ENCODE data around the gene IRGQ.
"Not testable (repeated sequence)": the region's sequence is repeated elsewhere in the genome, so short reads cannot be mapped to it uniquely, and the experiment has no call there.

The IRGQ gene

GRCh38 chr19:43616954-43617353 is 21.0 kb upstream of the IRGQ start:
- DNase-seq (ENCODE audit: insufficient read length, low spot score) (no peak), FAIRE-seq (no peak)
- TF ChIP-seq POU2F2 (IDR thresholded peaks at IDR 0.05; ENCODE audit: low read depth, low read length) = no peak
- TF ChIP-seq TAF1 (IDR thresholded peaks at IDR 0.05; ENCODE audit: low read depth, low read length) = no peak
- TF ChIP-seq POLR2A (IDR thresholded peaks at IDR 0.05; ENCODE audit: low read depth, low read length) = no peak
- no peak for TF ChIP-seq PAX5 (IDR thresholded peaks at IDR 0.05; ENCODE audit: insufficient read depth, low read length, severe bottlenecking)
- no peak for TF ChIP-seq SPI1 (IDR thresholded peaks at IDR 0.05; ENCODE audit: low read depth, low read length)
- no peak for TF ChIP-seq POLR2AphosphoS5 (IDR thresholded peaks at IDR 0.05; ENCODE audit: low read depth, low read length)

GRCh38 chr19:43616306-43616705 is 20.4 kb upstream of the IRGQ start:
- no peak for FAIRE-seq
- DNase-seq (ENCODE audit: insufficient read length, low spot score) = no peak
- TF ChIP-seq SPI1 (IDR thresholded peaks at IDR 0.05; ENCODE audit: low read depth, low read length) = no peak
- no peak for TF ChIP-seq PAX5 (IDR thresholded peaks at IDR 0.05; ENCODE audit: insufficient read depth, low read length, severe bottlenecking)
- no peak for TF ChIP-seq POLR2A (IDR thresholded peaks at IDR 0.05; ENCODE audit: low read depth, low read length)
- TF ChIP-seq POU2F2 (IDR thresholded peaks at IDR 0.05; ENCODE audit: low read depth, low read length) = no peak
- no peak for TF ChIP-seq POLR2AphosphoS5 (IDR thresholded peaks at IDR 0.05; ENCODE audit: low read depth, low read length)

GRCh38 chr19:43612374-43612773 is 16.4 kb upstream of the IRGQ start:
- FAIRE-seq = no peak
- TF ChIP-seq PAX5 (IDR thresholded peaks at IDR 0.05; ENCODE audit: insufficient read depth, low read length, severe bottlenecking) = no peak
- TF ChIP-seq POU2F2 (IDR thresholded peaks at IDR 0.05; ENCODE audit: low read depth, low read length) = no peak
- TF ChIP-seq TAF1 (IDR thresholded peaks at IDR 0.05; ENCODE audit: low read depth, low read length) = no peak
- TF ChIP-seq POLR2A (IDR thresholded peaks at IDR 0.05; ENCODE audit: low read depth, low read length) = no peak
- no peak for TF ChIP-seq POLR2AphosphoS5 (IDR thresholded peaks at IDR 0.05; ENCODE audit: low read depth, low read length)
- no peak for TF ChIP-seq SPI1 (IDR thresholded peaks at IDR 0.05; ENCODE audit: low read depth, low read length)

GRCh38 chr19:43611788-43612187 is 15.9 kb upstream of the IRGQ start, which contains the start of gene SRRM5:
Gene SRRM5 (plus strand): TSS chr19:43612088. CDS start chr19:43612122, 34 bp downstream.
- TF ChIP-seq SPI1 (IDR thresholded peaks at IDR 0.05; ENCODE audit: low read depth, low read length) (no peak), POLR2A (IDR thresholded peaks at IDR 0.05; ENCODE audit: low read depth, low read length) (no peak), PAX5 (IDR thresholded peaks at IDR 0.05; ENCODE audit: insufficient read depth, low read length, severe bottlenecking) (no peak)
- no peak for DNase-seq (ENCODE audit: insufficient read length, low spot score)

More at GRCh38 chr19:43612374-43612773, 16.4 kb upstream of the IRGQ start:
- DNase-seq (ENCODE audit: insufficient read length, low spot score) = no peak

GRCh38 chr19:43610493-43610892 is 14.6 kb upstream of the IRGQ start:
- no peak for TF ChIP-seq PAX5 (IDR thresholded peaks at IDR 0.05; ENCODE audit: insufficient read depth, low read length, severe bottlenecking)
- no peak for TF ChIP-seq POU2F2 (IDR thresholded peaks at IDR 0.05; ENCODE audit: low read depth, low read length)
- no peak for TF ChIP-seq POLR2A (IDR thresholded peaks at IDR 0.05; ENCODE audit: low read depth, low read length)
- no peak for TF ChIP-seq SPI1 (IDR thresholded peaks at IDR 0.05; ENCODE audit: low read depth, low read length)
- TF ChIP-seq POLR2AphosphoS5 (IDR thresholded peaks at IDR 0.05; ENCODE audit: low read depth, low read length) = no peak
- no peak for TF ChIP-seq TAF1 (IDR thresholded peaks at IDR 0.05; ENCODE audit: low read depth, low read length)
- FAIRE-seq (no peak), DNase-seq (ENCODE audit: insufficient read length, low spot score) (no peak)

More at GRCh38 chr19:43611788-43612187, 15.9 kb upstream of the IRGQ start, which contains the start of gene SRRM5:
- no peak for FAIRE-seq

- FAIRE-seq = no peak
- no peak for TF ChIP-seq POLR2AphosphoS5 (IDR thresholded peaks at IDR 0.05; ENCODE audit: low read depth, low read length)
These were observed 13.9 kb upstream of the IRGQ start for GRCh38 chr19:43609872-43610271.

GRCh38 chr19:43607238-43608205 is 11.6 kb upstream of the IRGQ start:
- no peak for TF ChIP-seq POLR2A (IDR thresholded peaks at IDR 0.05; ENCODE audit: low read depth, low read length)
- TF ChIP-seq TAF1 (IDR thresholded peaks at IDR 0.05; ENCODE audit: low read depth, low read length) = no peak
- TF ChIP-seq SPI1 (IDR thresholded peaks at IDR 0.05; ENCODE audit: low read depth, low read length) = no peak
- no peak for TF ChIP-seq PAX5 (IDR thresholded peaks at IDR 0.05; ENCODE audit: insufficient read depth, low read length, severe bottlenecking)
- no peak for TF ChIP-seq POU2F2 (IDR thresholded peaks at IDR 0.05; ENCODE audit: low read depth, low read length)
- no peak for TF ChIP-seq POLR2AphosphoS5 (IDR thresholded peaks at IDR 0.05; ENCODE audit: low read depth, low read length)
- no peak for DNase-seq (ENCODE audit: insufficient read length, low spot score)
- FAIRE-seq = no peak

More at GRCh38 chr19:43609872-43610271, 13.9 kb upstream of the IRGQ start:
- DNase-seq (ENCODE audit: insufficient read length, low spot score) = no peak

- no peak for DNase-seq (ENCODE audit: insufficient read length, low spot score)
- no peak for TF ChIP-seq PAX5 (IDR thresholded peaks at IDR 0.05; ENCODE audit: insufficient read depth, low read length, severe bottlenecking)
- TF ChIP-seq TAF1 (IDR thresholded peaks at IDR 0.05; ENCODE audit: low read depth, low read length) = no peak
- TF ChIP-seq POLR2AphosphoS5 (IDR thresholded peaks at IDR 0.05; ENCODE audit: low read depth, low read length) = no peak
- TF ChIP-seq POU2F2 (IDR thresholded peaks at IDR 0.05; ENCODE audit: low read depth, low read length) = no peak
- TF ChIP-seq SPI1 (IDR thresholded peaks at IDR 0.05; ENCODE audit: low read depth, low read length) = no peak
- no peak for TF ChIP-seq POLR2A (IDR thresholded peaks at IDR 0.05; ENCODE audit: low read depth, low read length)
- FAIRE-seq = peak; percentile 57
These were observed 10.8 kb upstream of the IRGQ start for GRCh38 chr19:43606569-43607229.

- TF ChIP-seq SPI1 (IDR thresholded peaks at IDR 0.05; ENCODE audit: low read depth, low read length) (no peak), PAX5 (IDR thresholded peaks at IDR 0.05; ENCODE audit: insufficient read depth, low read length, severe bottlenecking) (no peak), POLR2AphosphoS5 (IDR thresholded peaks at IDR 0.05; ENCODE audit: low read depth, low read length) (no peak), POLR2A (IDR thresholded peaks at IDR 0.05; ENCODE audit: low read depth, low read length) (no peak), TAF1 (IDR thresholded peaks at IDR 0.05; ENCODE audit: low read depth, low read length) (no peak), POU2F2 (IDR thresholded peaks at IDR 0.05; ENCODE audit: low read depth, low read length) (no peak)
- DNase-seq (ENCODE audit: insufficient read length, low spot score) (no peak), FAIRE-seq (no peak)
These were observed 10.1 kb upstream of the IRGQ start for GRCh38 chr19:43605875-43606568.

- not testable (repeated sequence) for FAIRE-seq
These were observed 4.4 kb upstream of the IRGQ start for GRCh38 chr19:43600326-43600725.

More at GRCh38 chr19:43600326-43600725, 4.4 kb upstream of the IRGQ start:
- DNase-seq (ENCODE audit: insufficient read length, low spot score) = not testable (repeated sequence)

All from GM12891 (cell line).